GM19240 (cell line): ENCODE results near the gene PLS3.
A peak's percentile ranks its signal among the peaks of the same experiment; 100 is the strongest.

Source experiments
- DNase-seq: peaks from one replicate; pipeline ENCODE4 v3.0.0; 2011; ENCODE audit warnings: low spot score; ENCODE audit not compliant: insufficient read length

PLS3 gene

DNA sequence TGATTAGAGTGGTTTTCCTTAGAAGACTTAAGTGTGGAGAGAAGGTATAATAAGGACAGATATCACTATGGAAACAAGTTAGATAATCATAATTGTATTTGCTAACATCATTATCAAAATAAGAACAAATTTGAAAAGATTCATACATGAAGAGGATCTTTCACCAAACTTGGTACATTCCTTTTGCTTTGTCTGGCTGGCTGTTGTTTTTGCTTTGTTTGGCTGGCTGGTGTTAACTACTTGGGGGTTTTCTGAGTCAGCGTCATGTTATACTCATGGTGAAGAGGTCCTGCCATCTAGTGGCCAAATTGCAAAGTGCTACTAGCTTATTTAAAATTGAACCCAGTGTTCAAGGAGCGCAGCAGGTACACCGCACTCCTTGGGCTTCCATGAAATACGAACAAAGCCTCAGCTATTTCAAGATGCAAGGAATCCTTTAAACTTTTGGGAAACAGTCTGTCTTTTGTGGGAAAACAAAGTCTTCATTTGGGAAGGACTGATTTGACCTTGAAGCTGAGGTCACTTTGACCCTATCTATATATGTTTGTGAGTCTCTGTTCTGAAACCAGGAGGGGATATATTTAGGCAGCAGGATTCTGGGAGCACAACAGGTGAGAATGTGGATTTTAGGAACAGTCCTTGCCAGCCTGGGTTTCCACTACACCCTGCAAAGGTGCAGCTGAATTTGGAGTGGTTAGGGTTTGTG is 129.7 kb downstream of the PLS3 start:
- DNase-seq = peak; percentile 30

GRCh38 chrX:115693476-115693875 is 132.5 kb downstream of the PLS3 start:
- no peak for DNase-seq

DNA sequence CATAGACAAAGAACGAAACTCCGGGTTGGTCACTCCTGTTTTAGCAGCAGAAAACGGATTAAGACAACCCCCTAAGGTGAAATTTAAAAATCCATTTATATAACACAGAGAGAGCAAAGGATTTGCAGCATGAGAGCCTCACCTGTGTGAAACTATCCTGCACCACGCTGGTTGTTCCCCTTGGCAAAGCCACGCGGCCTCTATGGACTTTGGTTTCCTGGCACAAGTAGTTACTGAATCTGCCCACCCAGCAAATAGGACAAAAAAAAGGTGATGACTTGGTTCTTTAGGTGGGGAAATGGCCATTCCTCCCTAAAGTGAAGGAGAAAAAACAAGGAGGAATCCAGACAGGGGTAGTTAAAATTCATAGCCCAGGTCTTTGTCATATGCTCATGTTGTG is 133.1 kb downstream of the PLS3 start:
- DNase-seq = no peak

DNA sequence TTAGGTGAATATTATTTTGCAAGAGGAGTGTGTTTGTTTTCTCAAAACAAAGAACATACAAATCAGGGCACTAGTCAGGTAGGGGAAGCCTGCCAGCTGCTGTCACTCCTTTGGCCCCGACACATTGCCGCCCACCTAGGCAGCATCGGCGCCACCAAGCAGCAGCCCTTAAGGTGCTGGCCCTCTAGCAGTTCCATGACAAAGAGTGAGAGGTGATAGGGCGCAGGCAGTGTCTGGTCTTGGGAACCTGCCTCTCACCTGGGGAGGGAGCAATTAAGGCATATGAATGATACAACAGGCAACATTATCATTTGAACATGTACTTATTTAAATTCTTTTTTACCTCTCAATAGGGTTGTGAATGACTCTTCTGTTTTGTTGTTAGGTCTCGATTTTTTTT is 135.1 kb downstream of the PLS3 start:
- DNase-seq = no peak

- DNase-seq = no peak
Measured at GRCh38 chrX:115696939-115697338, 136.0 kb downstream of the PLS3 start.

DNA sequence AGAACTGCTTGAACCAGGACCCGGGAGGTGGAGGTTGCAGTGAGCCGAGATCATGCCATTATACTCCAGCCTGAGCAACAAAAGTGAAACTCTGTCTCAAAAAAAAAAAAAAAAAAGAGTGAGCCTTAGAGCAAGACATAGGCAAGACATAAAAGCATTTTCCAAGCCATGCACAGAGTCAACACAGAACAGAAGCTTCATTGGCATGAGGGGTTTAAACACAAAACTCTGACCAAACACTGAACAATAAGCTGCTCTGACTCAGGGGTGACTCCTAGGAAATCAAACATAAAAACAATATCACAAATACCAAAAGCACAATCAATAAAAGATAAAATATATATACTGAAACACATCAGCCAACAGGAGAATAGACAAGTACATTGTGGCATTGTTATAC is 136.8 kb downstream of the PLS3 start:
- no peak for DNase-seq
